HCT116 (cell line): ENCODE results near the gene WNK1. TPM values are rescaled to one million over a fixed set of nuclear protein-coding genes. Genes with fewer than 3 reads are reported as not detected.
A peak's percentile ranks its signal among the peaks of the same experiment; 100 is the strongest.

Experiments
- ATAC-seq: fragments of 200-7000 bp; cut with Tn5 transposase; 2 replicates; pipeline ENCODE4 v1.9.1; 2020; ENCODE audit warnings: mild to moderate bottlenecking, moderate library complexity
- BruUV-seq: library from RNA; stranded (reverse); fragments of 400-500 nt; replicated peaks from 2 replicates; lab custom pipeline; 2021; lab: Mats Ljungman, UMichigan
- CTCF ChIA-PET: fragments of 300-600 bp; sonication (Branson Sonifier 250); formaldehyde crosslinking; loops from one replicate; lab custom pipeline; 2021; ENCODE audit warnings: antibody characterized with exemption; lab: Charles Lee
- POLR2A ChIA-PET: fragments of 300-600, 350-600 bp; sonication (Branson Sonifier 250); formaldehyde crosslinking; loops from one replicate; lab custom pipeline; 2021; ENCODE audit warnings: antibody characterized with exemption; lab: Charles Lee
- RAD21 ChIA-PET, 2 experiments: fragments of 300-600 bp; sonication (Branson Sonifier 250); formaldehyde crosslinking; loops; one replicate each; lab custom pipeline; 2023; ENCODE audit warnings: low total read pairs in 2 of 2; ENCODE audit not compliant: uncharacterized antibody in 2 of 2, unreplicated experiment in 2 of 2, low non-redundant PET in 1 of 2; lab: Charles Lee
- DNase-seq: peaks from one replicate; pipeline ENCODE4 v3.0.0-alpha.2; 2010; ENCODE audit warnings: low read depth, low spot score
- H2AFZ ChIP-seq: fragments of 200-600 bp; shearing (Covaris generic), sonication (generic); 2 replicates; pipeline ENCODE4 v1.6.1; 2017; ENCODE audit warnings: low read depth, mixed run types, mixed read lengths, antibody characterized with exemption, low read length; ENCODE audit not compliant: poor library complexity, severe bottlenecking
- H3K27ac ChIP-seq: 2 replicates; pipeline ENCODE4 v1.5.1; 2012; ENCODE audit warnings: low read depth, low read length
- H3K27me3 ChIP-seq: fragments of 200-600 bp; sonication (generic); 2 replicates; pipeline ENCODE4 v1.6.1; 2016; ENCODE audit warnings: mixed run types, low read length, mixed read lengths; ENCODE audit not compliant: insufficient read depth
- H3K36me3 ChIP-seq, 2 experiments: fragments of 200-500 bp in 1 of 2; fragments of 200-600 bp in 1 of 2; sonication (Bioruptor generic) in 1 of 2; sonication (generic) in 1 of 2; 2 replicates each; pipeline versions ENCODE4 v1.5.1 to v1.6.1; 2014 to 2016; ENCODE audit warnings: low read length in 2 of 2, inconsistent platforms in 1 of 2, mixed read lengths in 1 of 2, mixed run types in 1 of 2; ENCODE audit not compliant: insufficient read depth in 2 of 2, control insufficient read depth in 1 of 2
- H3K4me1 ChIP-seq, 2 experiments: fragments of 200-600 bp in 1 of 2; sonication (generic) in 1 of 2; 2 replicates each; pipeline versions ENCODE4 v1.5.1 to v1.6.1; 2012 to 2017; ENCODE audit warnings: low read length in 2 of 2, inconsistent platforms in 1 of 2, mild to moderate bottlenecking in 1 of 2, mixed read lengths in 1 of 2, mixed run types in 1 of 2, moderate library complexity in 1 of 2; ENCODE audit not compliant: insufficient read depth in 2 of 2, control insufficient read depth in 1 of 2
- H3K4me2 ChIP-seq: fragments of 200-600 bp; sonication (generic); 2 replicates; pipeline ENCODE4 v1.6.1; 2017; ENCODE audit warnings: mixed run types, low read length, mixed read lengths
- H3K4me3 ChIP-seq, 2 experiments: fragments of 200-600 bp in 1 of 2; sonication (generic) in 1 of 2; replicated peaks in 1 of 2; 2 replicates each; pipeline ENCODE4 v1.5.1; 2011 to 2016; ENCODE audit warnings: low read length in 2 of 2, control low read depth in 1 of 2, low read depth in 1 of 2, mild to moderate bottlenecking in 1 of 2, mixed read lengths in 1 of 2, mixed run types in 1 of 2
- H3K79me2 ChIP-seq: fragments of 200-600 bp; sonication (generic); 2 replicates; pipeline ENCODE4 v1.6.1; 2017; ENCODE audit warnings: mild to moderate bottlenecking, mixed run types, low read length, moderate library complexity, mixed read lengths; ENCODE audit not compliant: insufficient read depth
- H3K9ac ChIP-seq: fragments of 200-600 bp; sonication (generic); 2 replicates; pipeline ENCODE4 v1.6.1; 2016; ENCODE audit warnings: low read length, mixed read lengths
- H3K9me2 ChIP-seq: fragments of 200-600 bp; sonication (generic), shearing (Covaris generic); 2 replicates; pipeline ENCODE4 v1.6.1; 2017; ENCODE audit warnings: mixed run types, mild to moderate bottlenecking, moderate library complexity; ENCODE audit not compliant: insufficient read depth
- H3K9me3 ChIP-seq, 2 experiments: fragments of 200-500 bp in 1 of 2; fragments of 200-600 bp in 1 of 2; sonication (Bioruptor generic) in 1 of 2; sonication (generic) in 1 of 2; 2 replicates each; pipeline ENCODE4 v1.6.1; 2014 to 2017; ENCODE audit warnings: low read length in 2 of 2, mixed read lengths in 2 of 2, inconsistent platforms in 1 of 2, low read depth in 1 of 2, mild to moderate bottlenecking in 1 of 2, mixed run types in 1 of 2, moderate library complexity in 1 of 2; ENCODE audit not compliant: control insufficient read depth in 1 of 2, insufficient read depth in 1 of 2
- H4K20me1 ChIP-seq: fragments of 200-600 bp; sonication (generic), shearing (Covaris generic); 2 replicates; pipeline ENCODE4 v1.6.1; 2017; ENCODE audit warnings: mixed run types, mild to moderate bottlenecking, moderate library complexity; ENCODE audit not compliant: insufficient read depth
- ATF3 ChIP-seq: IDR thresholded peaks from 2 replicates; pipeline ENCODE4 v1.6.1; 2012
- CBX3 ChIP-seq: IDR thresholded peaks from 2 replicates; pipeline ENCODE4 v1.6.1; 2012; ENCODE audit warnings: low read depth
- CEBPB ChIP-seq: IDR thresholded peaks from 2 replicates; pipeline ENCODE4 v1.6.1; 2012; ENCODE audit warnings: low read depth
- ELF1 ChIP-seq: IDR thresholded peaks from 2 replicates; pipeline ENCODE4 v1.6.1; 2012; ENCODE audit warnings: low read depth, borderline replicate concordance
- EZH2phosphoT487 ChIP-seq: fragments of 200-600 bp; IDR thresholded peaks from 2 replicates; pipeline ENCODE4 v1.6.1; 2018; ENCODE audit warnings: antibody characterized with exemption, borderline replicate concordance
- JUND ChIP-seq: IDR thresholded peaks from 2 replicates; pipeline ENCODE4 v1.6.1; 2012
- POLR2A ChIP-seq: IDR thresholded peaks from 2 replicates; pipeline ENCODE4 v1.7.0; 2011; ENCODE audit warnings: borderline replicate concordance; ENCODE audit not compliant: insufficient read depth, insufficient read length; ENCODE audit errors: extremely low read depth
- SIN3A ChIP-seq: IDR thresholded peaks from 2 replicates; pipeline ENCODE4 v1.6.1; 2012; ENCODE audit warnings: low read depth
- SP1 ChIP-seq: IDR thresholded peaks from 2 replicates; pipeline ENCODE4 v1.6.1; 2012; ENCODE audit warnings: low read depth
- SRF ChIP-seq: IDR thresholded peaks from 2 replicates; pipeline ENCODE4 v1.6.1; 2012; ENCODE audit warnings: low read depth
- TCF7L2 ChIP-seq: IDR thresholded peaks from 2 replicates; pipeline ENCODE4 v1.7.0; 2011; ENCODE audit warnings: borderline replicate concordance, inconsistent platforms; ENCODE audit not compliant: insufficient read depth, insufficient read length; ENCODE audit errors: extremely low read depth
- ZNF274 ChIP-seq: fragments of 200-500 bp; sonication (Bioruptor generic); IDR thresholded peaks from 2 replicates; pipeline ENCODE4 v1.6.1; 2014; ENCODE audit warnings: mild to moderate bottlenecking, low read depth, low read length, inconsistent platforms
- intact Hi-C: fragments of 100-400 bp; cut with micrococcal nuclease; formaldehyde crosslinking; loops from 2 replicates; pipeline ENCODE4 v1.10.0; 2022
- total RNA-seq: library from RNA; stranded (reverse); gene quantifications from one replicate; pipeline ENCODE4 v1.2.1, GENCODE V29; 2021; ENCODE audit not compliant: unreplicated experiment
- TF ChIP-seq, protein P1 (sequence below), 3 experiments: fragments of 200-600 bp in 1 of 3; sonication (generic) in 1 of 3; IDR thresholded peaks in 2 of 3; conservative IDR thresholded peaks in 1 of 3; 2 replicates each; pipeline ENCODE4 v1.5.1; 2012 to 2017; ENCODE audit warnings: low read depth in 2 of 3, low read length in 2 of 3, antibody characterized with exemption in 1 of 3, borderline replicate concordance in 1 of 3, control low read depth in 1 of 3, mild to moderate bottlenecking in 1 of 3, mixed read lengths in 1 of 3, mixed run types in 1 of 3, moderate library complexity in 1 of 3; ENCODE audit not compliant: insufficient read depth in 1 of 3
- TF ChIP-seq, protein P2 (sequence below): IDR thresholded peaks from 2 replicates; pipeline ENCODE4 v1.6.1; 2011; ENCODE audit warnings: mild to moderate bottlenecking, low read length, moderate library complexity; ENCODE audit not compliant: insufficient replicate concordance; ENCODE audit errors: extremely low read depth

Gene WNK1
- total RNA-seq, 1 experiment from 2014 or later, result 81.0 TPM

DNA sequence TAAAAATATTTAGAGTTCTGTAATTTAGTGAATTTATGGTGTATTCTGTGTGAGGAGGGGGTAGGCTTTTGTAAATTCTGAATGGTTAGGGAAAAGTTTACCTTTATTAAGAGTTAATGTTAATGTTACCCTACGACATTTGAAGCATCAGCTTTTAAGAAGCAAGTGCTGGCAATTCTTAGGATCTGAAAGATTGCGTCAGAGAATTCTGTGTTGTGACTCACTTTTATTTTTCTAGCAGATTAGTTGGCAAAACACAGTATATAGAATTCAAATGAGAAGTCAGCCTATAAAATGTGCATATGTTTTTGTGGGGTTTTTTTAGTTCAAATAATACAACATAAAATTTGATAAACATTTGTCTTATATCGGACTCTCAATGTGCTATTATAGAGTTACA, 99.5 kb downstream of the WNK1 start:
- no peaks in the 10 kb centered on the region for H3K9me2 ChIP-seq
- H3K27ac ChIP-seq, result no peak overlapping the region
- BruUV-seq, result no TSS peak
- no peak overlapping the region for H3K4me3 ChIP-seq
- H3K36me3 ChIP-seq, result no peaks in the 10 kb centered on the region
- peaks cover 0 to 11% of the 10 kb centered on the region in 2 experiments; a peak in 2 of 4 replicates for H3K4me1 ChIP-seq
- CTCF ChIA-PET, result no interaction called here
- H3K4me2 ChIP-seq, result no peak overlapping the region
- RAD21 ChIA-PET, result no interaction called here
- H2AFZ ChIP-seq, result no peak overlapping the region
- peaks cover 57% of the 10 kb centered on the region for H3K79me2 ChIP-seq
- peaks cover 7% of the 10 kb centered on the region for H4K20me1 ChIP-seq
- no peak for DNase-seq
- H3K27me3 ChIP-seq, result no peaks in the 10 kb centered on the region
- ATAC-seq, result no peak
- POLR2A ChIA-PET, result no interaction called here
- H3K9ac ChIP-seq, result no peak overlapping the region
- no peak for TF ChIP-seq JUND
- peak; percentile 44; the same call in 1 of the 2 replicates for TF ChIP-seq CEBPB
- no peak for TF ChIP-seq ELF1
- TF ChIP-seq, protein P1, sequence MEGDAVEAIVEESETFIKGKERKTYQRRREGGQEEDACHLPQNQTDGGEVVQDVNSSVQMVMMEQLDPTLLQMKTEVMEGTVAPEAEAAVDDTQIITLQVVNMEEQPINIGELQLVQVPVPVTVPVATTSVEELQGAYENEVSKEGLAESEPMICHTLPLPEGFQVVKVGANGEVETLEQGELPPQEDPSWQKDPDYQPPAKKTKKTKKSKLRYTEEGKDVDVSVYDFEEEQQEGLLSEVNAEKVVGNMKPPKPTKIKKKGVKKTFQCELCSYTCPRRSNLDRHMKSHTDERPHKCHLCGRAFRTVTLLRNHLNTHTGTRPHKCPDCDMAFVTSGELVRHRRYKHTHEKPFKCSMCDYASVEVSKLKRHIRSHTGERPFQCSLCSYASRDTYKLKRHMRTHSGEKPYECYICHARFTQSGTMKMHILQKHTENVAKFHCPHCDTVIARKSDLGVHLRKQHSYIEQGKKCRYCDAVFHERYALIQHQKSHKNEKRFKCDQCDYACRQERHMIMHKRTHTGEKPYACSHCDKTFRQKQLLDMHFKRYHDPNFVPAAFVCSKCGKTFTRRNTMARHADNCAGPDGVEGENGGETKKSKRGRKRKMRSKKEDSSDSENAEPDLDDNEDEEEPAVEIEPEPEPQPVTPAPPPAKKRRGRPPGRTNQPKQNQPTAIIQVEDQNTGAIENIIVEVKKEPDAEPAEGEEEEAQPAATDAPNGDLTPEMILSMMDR (IDR thresholded peaks at IDR 0.05 in 2 of 3, conservative IDR thresholded peaks at IDR 0.05 in 1 of 3; ENCODE audit: borderline replicate concordance in 1 of 3, insufficient read depth in 1 of 3, low read depth in 2 of 3, low read length in 2 of 3), result no peak
- intact Hi-C loops, result no loop called here
- H3K9me3 ChIP-seq, result no peaks in the 10 kb centered on the region

- Histone ChIP-seq H3K4me1 (peaks cover 0 to 2% of the 10 kb centered on the region in 2 experiments; a peak in 1 of 4 replicates), H3K4me3 (no peak overlapping the region), H3K27me3 (no peaks in the 10 kb centered on the region), H3K79me2 (peaks cover 57% of the 10 kb centered on the region), H2AFZ (no peak overlapping the region), H3K36me3 (peaks cover 0 to 5% of the 10 kb centered on the region in 2 experiments; a peak in 1 of 4 replicates), H4K20me1 (peaks cover 7% of the 10 kb centered on the region), H3K4me2 (no peak overlapping the region), H3K9me3 (no peaks in the 10 kb centered on the region), H3K27ac (no peak overlapping the region), H3K9me2 (no peaks in the 10 kb centered on the region), H3K9ac (no peak overlapping the region)
- RAD21 ChIA-PET, result no interaction called here
- POLR2A ChIA-PET, result no interaction called here
- ATAC-seq (no peak), DNase-seq (no peak)
- CTCF ChIA-PET, result no interaction called here
- no TSS peak for BruUV-seq
- intact Hi-C loops, result no loop called here
- TF ChIP-seq ELF1, result no peak
- TF ChIP-seq, protein P2, sequence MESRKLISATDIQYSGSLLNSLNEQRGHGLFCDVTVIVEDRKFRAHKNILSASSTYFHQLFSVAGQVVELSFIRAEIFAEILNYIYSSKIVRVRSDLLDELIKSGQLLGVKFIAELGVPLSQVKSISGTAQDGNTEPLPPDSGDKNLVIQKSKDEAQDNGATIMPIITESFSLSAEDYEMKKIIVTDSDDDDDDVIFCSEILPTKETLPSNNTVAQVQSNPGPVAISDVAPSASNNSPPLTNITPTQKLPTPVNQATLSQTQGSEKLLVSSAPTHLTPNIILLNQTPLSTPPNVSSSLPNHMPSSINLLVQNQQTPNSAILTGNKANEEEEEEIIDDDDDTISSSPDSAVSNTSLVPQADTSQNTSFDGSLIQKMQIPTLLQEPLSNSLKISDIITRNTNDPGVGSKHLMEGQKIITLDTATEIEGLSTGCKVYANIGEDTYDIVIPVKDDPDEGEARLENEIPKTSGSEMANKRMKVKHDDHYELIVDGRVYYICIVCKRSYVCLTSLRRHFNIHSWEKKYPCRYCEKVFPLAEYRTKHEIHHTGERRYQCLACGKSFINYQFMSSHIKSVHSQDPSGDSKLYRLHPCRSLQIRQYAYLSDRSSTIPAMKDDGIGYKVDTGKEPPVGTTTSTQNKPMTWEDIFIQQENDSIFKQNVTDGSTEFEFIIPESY, result no peak
- no peak for TF ChIP-seq POLR2A
- no peak for TF ChIP-seq SIN3A
- no peak for TF ChIP-seq ATF3
- no peak for TF ChIP-seq JUND
- TF ChIP-seq, protein P1 (IDR thresholded peaks at IDR 0.05 in 2 of 3, conservative IDR thresholded peaks at IDR 0.05 in 1 of 3; ENCODE audit: borderline replicate concordance in 1 of 3, insufficient read depth in 1 of 3, low read depth in 2 of 3, low read length in 2 of 3), result no peak
- no peak for TF ChIP-seq TCF7L2
- no peak for TF ChIP-seq EZH2phosphoT487
- TF ChIP-seq SP1, result no peak
- no peak for TF ChIP-seq SRF
- TF ChIP-seq CBX3, result no peak
- TF ChIP-seq ZNF274, result no peak
These were observed 100.5 kb downstream of the WNK1 start for GRCh38 chr12:852864-853263.
